ENCODE measurements around the gene PHB1.

Gene PHB1

DNA sequence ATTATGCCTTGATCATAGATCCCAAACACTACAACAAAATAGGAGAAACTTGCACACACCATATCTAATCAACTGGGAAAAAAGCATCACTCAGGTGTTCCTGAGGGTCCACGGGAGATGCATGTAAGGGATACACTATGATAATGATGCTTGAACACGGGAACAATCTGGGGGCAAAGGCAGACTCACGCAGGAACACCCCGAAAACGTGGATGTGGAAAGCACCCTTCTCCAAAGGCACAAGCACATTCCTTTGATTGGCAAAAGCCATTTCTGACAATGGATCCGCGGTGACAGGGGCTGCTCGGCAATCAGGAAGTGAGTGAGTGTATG lies 53.9 kb downstream of the PHB1 start:
- H3K4me3 ChIP-seq (replicated peaks in 1 of 2; ENCODE audit: low read depth in 2 of 2, low read length in 2 of 2) = peak overlapping the region; percentile 96 to 98
- DNase-seq (ENCODE audit: low read depth in 2 of 2) = peak in 1 of 2 donors; percentile 12
- TF ChIP-seq, protein P1, sequence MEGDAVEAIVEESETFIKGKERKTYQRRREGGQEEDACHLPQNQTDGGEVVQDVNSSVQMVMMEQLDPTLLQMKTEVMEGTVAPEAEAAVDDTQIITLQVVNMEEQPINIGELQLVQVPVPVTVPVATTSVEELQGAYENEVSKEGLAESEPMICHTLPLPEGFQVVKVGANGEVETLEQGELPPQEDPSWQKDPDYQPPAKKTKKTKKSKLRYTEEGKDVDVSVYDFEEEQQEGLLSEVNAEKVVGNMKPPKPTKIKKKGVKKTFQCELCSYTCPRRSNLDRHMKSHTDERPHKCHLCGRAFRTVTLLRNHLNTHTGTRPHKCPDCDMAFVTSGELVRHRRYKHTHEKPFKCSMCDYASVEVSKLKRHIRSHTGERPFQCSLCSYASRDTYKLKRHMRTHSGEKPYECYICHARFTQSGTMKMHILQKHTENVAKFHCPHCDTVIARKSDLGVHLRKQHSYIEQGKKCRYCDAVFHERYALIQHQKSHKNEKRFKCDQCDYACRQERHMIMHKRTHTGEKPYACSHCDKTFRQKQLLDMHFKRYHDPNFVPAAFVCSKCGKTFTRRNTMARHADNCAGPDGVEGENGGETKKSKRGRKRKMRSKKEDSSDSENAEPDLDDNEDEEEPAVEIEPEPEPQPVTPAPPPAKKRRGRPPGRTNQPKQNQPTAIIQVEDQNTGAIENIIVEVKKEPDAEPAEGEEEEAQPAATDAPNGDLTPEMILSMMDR (IDR thresholded peaks at IDR 0.05; ENCODE audit: low read depth, low read length) = no peak

GRCh38 chr17:49359990-49360795 lies 54.5 kb downstream of the PHB1 start:
- TF ChIP-seq, protein P1 (IDR thresholded peaks at IDR 0.05; ENCODE audit: low read depth, low read length) = no peak
- DNase-seq (ENCODE audit: low read depth in 2 of 2) = no peak

GRCh38 chr17:49358641-49359247 lies 55.9 kb downstream of the PHB1 start:
- TF ChIP-seq, protein P1 (IDR thresholded peaks at IDR 0.05; ENCODE audit: low read depth, low read length) = no peak
- DNase-seq (ENCODE audit: low read depth in 2 of 2) = peak in 1 of 2 donors; percentile 27
- H3K4me3 ChIP-seq (replicated peaks in 1 of 2; ENCODE audit: low read depth in 2 of 2, low read length in 2 of 2) = no peak overlapping the region

More at GRCh38 chr17:49359990-49360795, 54.5 kb downstream of the PHB1 start:
- H3K4me3 ChIP-seq (replicated peaks in 1 of 2; ENCODE audit: low read depth in 2 of 2, low read length in 2 of 2) = peak overlapping the region; percentile 96 to 98

- no peak overlapping the region for H3K4me3 ChIP-seq (replicated peaks in 1 of 2; ENCODE audit: low read depth in 2 of 2, low read length in 2 of 2)
- TF ChIP-seq, protein P1 (IDR thresholded peaks at IDR 0.05; ENCODE audit: low read depth, low read length) = no peak
- DNase-seq (ENCODE audit: low read depth in 2 of 2) = no peak
These were observed 57.2 kb downstream of the PHB1 start for GRCh38 chr17:49357516-49357915.

DNA sequence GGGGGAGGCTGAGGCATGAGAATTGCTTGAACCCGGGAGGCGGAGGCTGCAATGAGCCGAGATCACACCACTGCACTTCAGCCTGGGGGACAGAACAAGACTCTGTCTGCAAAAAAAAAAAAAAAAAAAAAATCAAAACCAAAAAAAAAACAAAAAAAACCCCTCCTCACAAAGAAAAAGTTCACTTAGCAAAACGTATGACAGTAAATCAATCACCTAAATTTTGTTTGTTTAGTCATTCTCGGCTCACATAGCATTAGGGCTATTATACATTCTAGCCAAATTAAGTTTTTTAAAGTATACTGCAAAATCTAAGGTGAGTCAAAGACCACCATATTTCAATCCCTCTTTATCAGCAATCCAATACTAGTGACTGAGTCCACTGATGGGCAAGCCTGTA lies 58.4 kb downstream of the PHB1 start:
- TF ChIP-seq, protein P1 (IDR thresholded peaks at IDR 0.05; ENCODE audit: low read depth, low read length) = no peak
- no peak for DNase-seq (ENCODE audit: low read depth in 2 of 2)

More for the DNA sequence above, 58.4 kb downstream of the PHB1 start:
- no peak overlapping the region for H3K4me3 ChIP-seq (replicated peaks in 1 of 2; ENCODE audit: low read depth in 2 of 2, low read length in 2 of 2)

All from cardiac fibroblast (primary cell).